AG09319 (cell line): ENCODE data around the gene CCDC127.

ENCODE experiments used
- DNase-seq: peaks from one replicate; pipeline ENCODE4 v3.0.0-alpha.2; 2010; ENCODE audit warnings: low read depth; ENCODE audit errors: extremely low read depth
- TF ChIP-seq, protein P1 (sequence below): IDR thresholded peaks from 2 replicates; pipeline ENCODE4 v1.5.1; 2011; ENCODE audit warnings: low read depth, mild to moderate bottlenecking, inconsistent platforms, low read length, moderate library complexity

The CCDC127 gene

DNA sequence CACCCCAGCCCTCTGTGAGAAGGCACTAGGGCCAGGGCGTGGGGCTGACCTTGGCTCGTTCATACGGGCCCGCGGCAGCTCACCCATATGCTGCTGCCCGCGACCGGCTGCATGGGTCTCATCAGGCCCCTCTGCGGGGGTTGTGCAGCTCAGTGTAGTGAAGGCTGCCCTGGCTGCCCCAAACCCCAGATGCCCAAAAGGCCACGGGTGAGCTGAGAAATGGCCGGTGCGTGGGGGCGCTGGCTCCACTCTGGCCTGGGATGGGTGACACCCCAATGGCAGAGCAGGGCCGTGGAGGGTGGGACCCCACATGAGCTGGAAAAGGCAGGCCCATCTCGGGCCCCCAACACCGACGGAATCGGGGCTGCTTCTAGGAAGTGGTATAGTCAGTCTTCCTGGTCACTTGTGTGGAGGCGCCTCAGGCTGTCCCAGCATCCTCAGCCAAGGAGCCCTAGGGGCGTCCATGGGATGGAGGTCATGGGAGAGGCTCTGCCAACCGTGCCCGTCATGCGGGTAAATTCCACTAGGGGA is 46.1 kb downstream of the CCDC127 start:
- TF ChIP-seq, protein P1, sequence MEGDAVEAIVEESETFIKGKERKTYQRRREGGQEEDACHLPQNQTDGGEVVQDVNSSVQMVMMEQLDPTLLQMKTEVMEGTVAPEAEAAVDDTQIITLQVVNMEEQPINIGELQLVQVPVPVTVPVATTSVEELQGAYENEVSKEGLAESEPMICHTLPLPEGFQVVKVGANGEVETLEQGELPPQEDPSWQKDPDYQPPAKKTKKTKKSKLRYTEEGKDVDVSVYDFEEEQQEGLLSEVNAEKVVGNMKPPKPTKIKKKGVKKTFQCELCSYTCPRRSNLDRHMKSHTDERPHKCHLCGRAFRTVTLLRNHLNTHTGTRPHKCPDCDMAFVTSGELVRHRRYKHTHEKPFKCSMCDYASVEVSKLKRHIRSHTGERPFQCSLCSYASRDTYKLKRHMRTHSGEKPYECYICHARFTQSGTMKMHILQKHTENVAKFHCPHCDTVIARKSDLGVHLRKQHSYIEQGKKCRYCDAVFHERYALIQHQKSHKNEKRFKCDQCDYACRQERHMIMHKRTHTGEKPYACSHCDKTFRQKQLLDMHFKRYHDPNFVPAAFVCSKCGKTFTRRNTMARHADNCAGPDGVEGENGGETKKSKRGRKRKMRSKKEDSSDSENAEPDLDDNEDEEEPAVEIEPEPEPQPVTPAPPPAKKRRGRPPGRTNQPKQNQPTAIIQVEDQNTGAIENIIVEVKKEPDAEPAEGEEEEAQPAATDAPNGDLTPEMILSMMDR: no peak
- DNase-seq: no peak

DNA sequence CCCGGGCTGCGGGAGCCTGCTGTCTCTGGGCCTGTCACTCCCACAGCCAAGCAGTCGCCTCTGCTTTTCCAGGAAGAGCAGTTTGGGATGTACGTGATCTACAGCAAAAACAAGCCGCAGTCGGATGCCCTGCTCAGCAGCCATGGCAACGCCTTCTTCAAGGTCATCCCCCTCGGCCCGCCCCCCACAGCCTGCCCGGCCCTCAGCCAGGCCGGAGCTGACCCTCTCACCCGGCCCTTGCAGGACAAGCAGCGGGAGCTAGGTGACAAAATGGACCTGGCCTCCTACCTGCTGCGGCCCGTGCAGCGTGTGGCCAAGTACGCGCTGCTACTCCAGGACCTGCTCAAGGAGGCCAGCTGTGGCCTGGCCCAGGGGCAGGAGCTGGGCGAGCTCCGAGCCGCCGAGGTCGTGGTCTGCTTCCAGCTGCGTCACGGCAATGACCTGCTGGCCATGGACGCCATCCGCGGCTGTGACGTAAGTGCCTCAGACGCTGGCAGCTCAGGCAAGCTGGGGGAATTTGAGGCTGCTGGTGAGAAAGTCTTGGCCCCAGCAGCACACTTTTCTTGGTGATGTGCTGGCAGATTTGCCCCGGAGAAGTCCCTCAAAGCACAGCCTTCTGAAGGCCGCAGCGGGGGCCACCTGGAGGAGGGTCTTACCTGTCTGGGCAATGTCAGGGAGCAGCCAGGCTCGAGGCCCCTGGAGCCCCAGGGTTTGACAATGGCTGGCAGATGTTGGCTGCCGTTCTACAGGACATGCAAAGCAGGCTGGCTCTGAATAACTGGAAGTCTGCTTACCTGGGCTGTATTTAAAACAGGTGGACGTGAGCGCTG is 46.8 kb downstream of the CCDC127 start:
- DNase-seq: no peak
- TF ChIP-seq, protein P1: no peak

DNA sequence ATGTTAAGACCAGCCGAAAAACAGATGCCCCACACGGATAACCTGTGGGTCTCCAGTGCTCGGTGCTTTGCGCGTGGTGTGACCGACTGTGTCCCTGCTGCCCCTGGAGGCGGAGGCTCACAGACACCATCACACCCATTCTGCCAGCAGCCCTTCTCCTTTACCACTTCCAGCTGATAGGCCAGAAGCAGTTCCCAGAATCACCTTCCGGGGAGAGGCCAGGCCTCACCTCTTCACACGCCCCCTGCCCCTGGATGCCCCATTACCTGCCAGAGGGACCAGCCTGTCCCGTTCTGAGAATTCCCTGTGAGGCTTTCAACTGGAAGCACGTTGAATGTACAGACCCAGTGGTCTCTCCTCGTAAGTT is 48.2 kb downstream of the CCDC127 start:
- TF ChIP-seq, protein P1: no peak
- no peak for DNase-seq

DNA sequence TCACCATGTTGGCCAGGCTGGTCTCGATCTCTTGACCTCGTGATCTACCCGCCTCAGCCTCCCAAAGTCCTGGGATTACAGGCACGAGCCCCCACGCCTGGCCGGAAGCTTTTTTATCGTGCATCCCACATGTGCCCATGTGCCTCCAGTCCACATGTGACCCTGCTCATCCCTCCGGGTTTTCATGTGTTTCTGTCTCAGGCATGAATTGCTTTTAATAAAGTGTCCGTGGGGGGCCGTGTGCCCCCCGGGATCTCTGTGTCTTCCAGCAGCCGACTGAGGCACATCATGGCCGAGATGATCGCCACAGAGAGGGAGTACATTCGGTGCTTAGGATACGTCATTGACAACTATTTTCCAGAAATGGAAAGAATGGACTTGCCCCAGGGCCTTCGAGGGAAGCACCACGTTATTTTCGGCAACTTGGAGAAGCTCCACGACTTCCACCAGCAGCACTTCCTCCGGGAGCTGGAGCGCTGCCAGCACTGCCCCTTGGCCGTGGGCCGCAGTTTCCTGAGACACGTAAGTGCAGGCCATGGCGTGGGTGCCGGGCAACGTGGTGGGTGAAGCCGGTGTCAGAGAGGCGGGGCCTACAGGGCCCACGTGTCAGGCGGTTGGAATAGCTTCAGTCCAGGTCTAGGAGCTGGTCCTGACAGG is 48.8 kb downstream of the CCDC127 start:
- no peak for DNase-seq
- TF ChIP-seq, protein P1: no peak

DNA sequence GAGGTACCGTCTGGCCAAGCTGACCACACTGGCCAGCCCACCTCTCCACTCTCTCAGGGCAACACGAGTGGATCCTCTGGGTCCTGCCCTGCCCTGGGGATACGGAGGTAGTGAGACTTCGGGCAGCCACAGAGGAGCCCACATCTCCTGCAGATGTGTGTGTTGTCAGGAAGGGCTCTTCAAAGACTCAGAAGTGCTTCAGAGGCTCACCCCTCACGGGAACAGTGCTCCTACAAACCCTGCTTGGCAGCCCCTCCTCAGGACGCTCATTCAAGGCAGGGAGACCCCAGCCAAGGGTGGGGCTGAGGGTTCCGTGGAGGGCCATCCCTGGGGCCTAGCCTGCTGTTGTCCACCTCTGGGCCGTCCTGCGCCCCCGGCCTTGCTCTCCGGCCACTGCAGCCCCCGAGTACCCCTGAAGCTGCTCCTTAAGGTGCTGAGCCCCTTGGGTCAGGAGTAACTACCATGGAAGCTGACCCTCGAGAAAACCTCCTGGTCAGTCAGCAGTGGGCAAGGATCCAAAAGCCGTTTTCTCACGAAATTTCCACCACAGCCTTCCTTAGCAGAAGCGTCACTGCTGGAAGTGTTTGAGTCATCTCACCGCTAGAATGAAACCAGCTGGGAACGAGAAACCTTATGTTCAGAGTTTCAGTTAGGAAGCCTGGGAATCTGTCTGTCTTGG is 49.8 kb downstream of the CCDC127 start:
- TF ChIP-seq, protein P1: no peak
- DNase-seq: peak; percentile 91

DNA sequence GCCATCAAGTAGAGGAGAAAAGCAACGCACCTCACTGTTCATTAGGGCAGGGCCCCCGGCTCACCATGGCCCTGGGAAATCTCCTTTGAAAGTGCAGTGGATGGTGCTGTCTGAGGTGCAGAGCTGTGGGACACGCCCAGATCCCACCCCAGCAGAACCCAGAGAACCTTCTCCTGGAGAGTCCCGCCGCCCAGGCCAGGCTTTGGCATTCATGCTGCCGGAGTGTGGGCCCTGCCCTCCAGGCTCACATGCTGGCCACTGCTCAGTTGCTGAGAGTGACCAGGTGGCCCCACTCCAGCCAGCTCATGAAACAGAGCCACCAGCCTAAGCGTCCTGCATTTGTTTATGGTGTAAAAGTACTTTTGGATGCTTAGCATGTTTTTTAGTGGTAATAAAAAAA is 50.4 kb downstream of the CCDC127 start:
- TF ChIP-seq, protein P1: no peak
- no peak for DNase-seq
